HG03095 (cell line): ENCODE data around the gene CAPN7.

ENCODE experiments used
- ATAC-seq: cut with Tn5 transposase; IDR thresholded peaks from one replicate; pipeline ENCODE4 v1.9.1; 2021; ENCODE audit warnings: moderate library complexity; ENCODE audit not compliant: unreplicated experiment

The CAPN7 gene

DNA sequence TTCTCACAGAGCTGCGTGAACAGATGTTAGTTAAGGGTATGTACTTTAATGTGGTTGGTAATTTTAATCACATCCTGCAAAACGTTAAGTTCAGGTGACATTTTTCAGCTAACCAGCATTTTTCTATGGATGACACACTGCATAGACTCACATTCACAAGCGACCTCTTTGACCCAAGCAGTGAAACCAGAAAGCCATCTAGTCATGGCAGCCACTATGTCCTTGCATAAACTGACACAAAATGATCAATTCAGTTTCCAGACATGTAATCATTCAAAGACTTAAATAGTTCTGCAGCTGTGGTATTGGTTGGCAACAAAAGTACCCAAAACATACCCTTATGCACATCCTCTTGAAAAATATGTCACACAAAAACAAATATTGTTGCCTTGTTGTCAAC lies 7.4 kb upstream of the CAPN7 start:
- no peak for ATAC-seq

DNA sequence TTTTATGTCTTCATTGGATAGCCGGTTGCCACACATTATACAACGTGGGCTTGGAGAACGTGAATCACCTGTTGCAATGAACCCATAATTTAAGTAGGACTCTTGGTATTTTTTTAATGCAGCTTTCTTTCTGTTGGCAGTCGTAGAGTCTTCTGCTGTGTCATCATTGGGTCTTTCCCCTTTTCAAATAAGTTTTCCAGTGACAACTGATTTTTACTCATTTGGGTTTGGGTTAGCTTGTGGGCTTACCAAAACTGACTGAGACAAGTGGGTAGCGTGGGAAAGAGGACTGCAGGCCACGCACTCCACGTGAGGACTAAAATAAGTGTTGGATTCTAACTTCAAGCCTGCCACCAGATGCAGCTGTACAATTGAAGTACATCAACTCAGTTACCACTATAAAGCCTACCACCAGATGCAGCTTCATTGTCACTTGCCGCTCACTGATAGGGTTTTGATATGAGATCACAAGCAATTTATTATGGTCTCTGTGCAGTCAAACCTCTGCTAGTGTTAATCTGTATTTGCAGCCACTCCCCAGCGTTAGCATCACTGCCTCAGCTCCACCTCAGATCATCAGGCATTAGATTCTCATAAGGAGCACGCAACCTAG lies 6.4 kb upstream of the CAPN7 start:
- ATAC-seq = no peak

- no peak for ATAC-seq
These were observed 2.0 kb upstream of the CAPN7 start for GRCh38 chr3:15204005-15204404.

- no peak for ATAC-seq
These were observed 538 bp upstream of the CAPN7 start for GRCh38 chr3:15205482-15205933.

GRCh38 chr3:15206662-15207576 lies 873 bp downstream of the CAPN7 start:
- peak; percentile 32 for ATAC-seq

- no peak for ATAC-seq
These were observed 1.9 kb downstream of the CAPN7 start for GRCh38 chr3:15207836-15208504.

DNA sequence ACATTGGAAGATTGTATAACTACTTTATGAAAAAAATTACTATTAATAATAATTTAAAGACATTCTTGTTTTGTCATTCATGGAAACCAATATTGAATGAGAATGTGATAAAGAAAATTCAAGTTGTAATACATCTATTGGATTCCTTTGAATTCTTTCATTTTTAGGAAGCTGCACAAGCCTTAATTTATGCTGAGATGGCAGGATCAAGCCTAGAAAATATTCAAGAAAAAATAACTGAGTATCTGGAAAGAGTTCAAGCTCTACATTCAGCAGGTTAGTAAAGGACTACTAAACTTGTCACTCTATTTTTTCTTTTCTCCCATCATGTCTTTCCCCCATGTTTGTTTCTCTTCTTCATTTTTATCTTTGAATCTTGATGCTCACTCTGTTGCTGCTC lies 5.9 kb downstream of the CAPN7 start:
- no peak for ATAC-seq

DNA sequence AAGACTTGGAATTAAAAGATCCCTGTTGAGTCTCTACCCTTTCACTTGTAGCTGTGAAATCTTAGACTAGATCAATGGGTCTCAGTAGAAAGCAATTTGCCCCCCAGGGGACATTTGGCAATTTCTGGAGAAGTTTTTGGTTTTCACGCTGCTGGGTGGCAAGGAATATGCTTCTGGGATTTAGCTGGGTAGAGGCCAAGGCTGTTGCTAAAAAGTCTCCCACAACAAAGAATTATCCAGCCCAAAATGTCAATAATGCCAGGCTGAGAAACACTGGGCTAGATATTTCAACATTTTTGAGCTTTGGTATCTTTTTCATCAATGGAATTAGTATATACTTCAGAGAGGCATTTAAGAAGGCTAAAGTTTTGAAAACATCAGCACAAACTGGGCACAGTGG lies 8.7 kb downstream of the CAPN7 start:
- ATAC-seq = no peak

DNA sequence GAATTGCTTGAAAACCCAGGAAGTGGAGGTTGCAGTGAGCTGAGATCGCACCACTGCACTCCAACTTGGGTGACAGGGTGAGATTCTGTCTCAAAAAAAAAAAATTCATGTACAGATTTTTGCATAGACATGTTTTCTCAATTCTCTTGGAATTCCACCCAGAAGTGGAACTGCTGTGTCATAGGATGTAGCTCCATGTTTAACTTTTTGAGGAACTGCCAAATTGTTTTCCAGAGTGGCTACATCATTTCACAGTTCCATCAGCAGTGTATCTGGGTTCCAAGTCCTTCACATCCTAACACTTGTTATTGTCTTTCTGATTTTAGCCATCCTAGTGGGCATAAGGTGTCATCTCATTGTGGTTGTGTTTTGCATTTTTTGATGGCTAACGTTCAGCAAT lies 9.9 kb downstream of the CAPN7 start:
- no peak for ATAC-seq

DNA sequence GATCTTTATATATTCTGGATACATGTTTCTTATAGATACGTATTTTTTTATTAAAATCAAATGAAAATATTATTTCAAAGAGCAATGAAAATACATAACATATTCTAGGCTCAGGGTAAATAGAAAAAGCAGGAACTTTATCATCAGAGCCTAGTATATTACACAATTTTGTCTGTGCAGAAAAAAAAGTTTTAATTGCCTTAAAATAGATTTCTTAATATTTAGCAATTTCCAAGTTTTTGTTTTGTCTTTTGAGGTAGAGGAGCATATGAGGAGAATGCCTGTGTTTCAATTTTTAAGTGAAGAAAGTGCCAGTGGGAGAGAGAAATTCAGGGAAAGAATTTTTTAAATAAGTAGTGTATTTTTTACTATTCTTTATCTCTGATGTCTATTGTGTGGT lies 10.5 kb downstream of the CAPN7 start:
- no peak for ATAC-seq

GRCh38 chr3:15217011-15217671 lies 11.1 kb downstream of the CAPN7 start:
- no peak for ATAC-seq

GRCh38 chr3:15217841-15218267 lies 11.8 kb downstream of the CAPN7 start:
- ATAC-seq = no peak

GRCh38 chr3:15218689-15219088 lies 12.6 kb downstream of the CAPN7 start:
- no peak for ATAC-seq

DNA sequence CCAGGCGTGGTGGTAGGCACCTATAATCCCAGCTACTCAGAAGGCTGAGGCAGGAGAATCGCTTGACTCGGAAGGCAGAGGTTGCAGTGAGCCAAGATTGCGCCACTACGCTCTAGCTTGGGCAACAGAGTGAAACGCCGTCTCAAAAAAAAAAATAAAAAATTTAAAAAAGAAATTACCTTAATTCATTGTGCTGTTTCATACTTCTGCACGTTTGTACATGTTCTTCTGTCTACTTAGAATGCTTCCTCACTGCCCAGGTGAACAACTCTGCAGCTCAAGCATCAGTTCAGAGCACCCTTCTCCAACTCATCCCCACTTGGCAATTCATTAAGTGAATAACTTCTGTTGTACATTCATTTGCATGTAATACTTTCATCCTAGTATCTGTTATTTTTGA lies 14.0 kb downstream of the CAPN7 start:
- no peak for ATAC-seq

GRCh38 chr3:15220661-15221060 lies 14.6 kb downstream of the CAPN7 start:
- ATAC-seq = no peak

DNA sequence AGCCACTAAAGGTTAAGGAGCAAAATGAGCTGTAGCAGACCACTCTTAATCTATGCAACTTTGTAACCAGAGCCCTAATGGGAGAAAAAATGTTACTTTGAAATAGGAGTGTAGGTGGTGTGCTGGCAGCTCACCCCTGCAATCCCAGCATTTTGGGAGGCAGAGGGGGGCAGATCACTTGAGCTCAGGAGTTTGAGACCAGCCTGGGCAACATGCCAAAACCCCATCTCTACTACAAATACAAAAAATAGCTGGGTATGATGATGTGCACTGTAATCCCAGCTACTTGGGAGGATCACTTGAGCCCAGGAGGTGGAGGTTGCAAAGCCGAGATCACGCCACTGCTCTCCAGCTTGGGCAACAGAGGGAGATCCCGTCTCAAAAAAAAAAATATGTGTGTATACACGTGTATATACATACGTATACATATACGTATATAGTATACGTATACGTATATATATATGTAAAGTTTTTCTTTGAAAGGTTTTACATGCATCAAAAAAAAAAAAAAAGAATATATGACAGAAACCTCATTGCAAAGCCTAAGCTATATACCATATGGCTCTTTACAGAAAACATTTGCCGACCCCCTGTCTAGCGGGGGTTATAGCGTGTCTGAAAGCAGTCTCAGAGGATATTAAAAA lies 15.7 kb downstream of the CAPN7 start:
- no peak for ATAC-seq

- no peak for ATAC-seq
These were observed 17.9 kb downstream of the CAPN7 start for GRCh38 chr3:15223685-15224572.

- ATAC-seq = no peak
These were observed 22.1 kb downstream of the CAPN7 start for GRCh38 chr3:15228147-15228546.

DNA sequence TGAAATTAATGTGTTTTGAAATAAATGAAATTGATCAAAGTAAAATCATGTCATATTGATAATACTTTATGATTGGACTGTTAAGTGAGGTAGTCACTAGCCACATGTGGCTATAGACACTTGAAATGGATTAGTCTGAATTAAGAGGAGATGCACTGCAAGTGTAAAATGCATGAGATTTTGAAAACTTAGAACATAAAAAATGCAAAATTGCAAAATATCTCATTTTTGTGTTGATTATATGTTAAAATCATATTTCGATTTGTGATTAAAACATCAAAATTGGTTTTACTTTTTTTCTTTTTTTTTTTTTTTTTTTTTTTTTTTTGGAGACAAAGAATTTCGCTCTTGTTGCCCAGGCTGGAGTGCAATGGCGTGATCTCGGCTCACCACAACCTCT lies 23.2 kb downstream of the CAPN7 start:
- ATAC-seq = no peak

- no peak for ATAC-seq
These were observed 35.3 kb downstream of the CAPN7 start for GRCh38 chr3:15241341-15241740.
